Measurements from ENCODE around the gene SERPINB4.

- TF ChIP-seq CTCF (IDR thresholded peaks at IDR 0.05) (no peak), EZH2 (IDR thresholded peaks at IDR 0.05; ENCODE audit: borderline replicate concordance, insufficient read depth, low read depth, low read length, poor library complexity, severe bottlenecking) (no peak)
Observed at GRCh38 chr18:63627819-63628218, 16.2 kb downstream of the SERPINB4 start.
